NCI-H345 treated with DMSO at 0.1 percent for 48 hours (cell line): ENCODE data around the gene TBX3.

ENCODE experiments used
- DNase-seq: peaks from one replicate; lab custom pipeline; 2025; ENCODE audit not compliant: unreplicated experiment; lab: John Stamatoyannopoulos, UW

Gene TBX3

GRCh38 chr12:114636723-114637480 is 47.1 kb downstream of the TBX3 start:
- DNase-seq, result no peak

GRCh38 chr12:114631242-114631641 is 52.7 kb downstream of the TBX3 start:
- DNase-seq, result no peak

- DNase-seq, result no peak
These were observed 55.8 kb downstream of the TBX3 start for GRCh38 chr12:114628199-114628598.

- no peak for DNase-seq
These were observed 56.6 kb downstream of the TBX3 start for GRCh38 chr12:114627393-114627792.

GRCh38 chr12:114625294-114625851 is 58.6 kb downstream of the TBX3 start:
- peak; percentile 15 for DNase-seq

- no peak for DNase-seq
These were observed 60.2 kb downstream of the TBX3 start for GRCh38 chr12:114623737-114624136.
